Activated CD4-positive, alpha-beta T cell treated with anti-CD3 and anti-CD28 coated beads, Interleukin-2, amount 10 ng/mL, durations not matched to agents 24 days and 14 days (primary cell): ENCODE results near the gene RNASEL. TPM values are rescaled to one million over a fixed set of nuclear protein-coding genes. Genes with fewer than 3 reads are reported as not detected.

Source experiments
- DNase-seq: peaks from one replicate; pipeline ENCODE4 v3.0.0; 2022
- H3K27ac Mint-ChIP-seq: one replicate; pipeline ENCODE4 v1.8.0; 2022; ENCODE audit warnings: mild to moderate bottlenecking, mixed read lengths
- H3K27me3 Mint-ChIP-seq: one replicate; pipeline ENCODE4 v1.8.0; 2022; ENCODE audit warnings: mixed read lengths
- H3K36me3 Mint-ChIP-seq: one replicate; pipeline ENCODE4 v1.8.0; 2022; ENCODE audit warnings: low read depth, mild to moderate bottlenecking, mixed read lengths
- H3K4me1 Mint-ChIP-seq: one replicate; pipeline ENCODE4 v1.8.0; 2021; ENCODE audit warnings: mixed read lengths
- H3K4me3 Mint-ChIP-seq: one replicate; pipeline ENCODE4 v1.8.0; 2022; ENCODE audit warnings: mild to moderate bottlenecking, moderate library complexity, mixed read lengths
- H3K9me3 Mint-ChIP-seq: one replicate; pipeline ENCODE4 v1.8.0; 2021; ENCODE audit warnings: mixed read lengths
- intact Hi-C: fragments of 100-400 bp; cut with micrococcal nuclease; formaldehyde crosslinking; loops from one replicate; pipeline ENCODE4 v1.15.1; 2023
- total RNA-seq: library from RNA; stranded (reverse); gene quantifications from 2 replicates; pipeline ENCODE4 v1.2.3, GENCODE V29; 2022

RNASEL gene
- total RNA-seq, 1 donor from 2014 or later: 4.8 TPM

- Mint-ChIP-seq H3K9me3 (no peaks in the 10 kb centered on the region), H3K36me3 (no peaks in the 10 kb centered on the region), H3K4me1 (peaks cover 74% of the 10 kb centered on the region), H3K4me3 (no peak overlapping the region), H3K27ac (no peak overlapping the region), H3K27me3 (peaks cover 15% of the 10 kb centered on the region)
- intact Hi-C loops: no loop called here
- DNase-seq: no peak
These were observed 38.6 kb upstream of the RNASEL start for GRCh38 chr1:182627622-182628021.

- Mint-ChIP-seq H3K27ac (no peak overlapping the region), H3K36me3 (no peaks in the 10 kb centered on the region), H3K4me1 (peaks cover 68% of the 10 kb centered on the region), H3K4me3 (no peak overlapping the region), H3K9me3 (no peaks in the 10 kb centered on the region), H3K27me3 (peaks cover 10% of the 10 kb centered on the region)
- no peak for DNase-seq
- intact Hi-C loops: no loop called here
These were observed 37.5 kb upstream of the RNASEL start for GRCh38 chr1:182626527-182626926.

GRCh38 chr1:182625719-182626504, 36.9 kb upstream of the RNASEL start:
- H3K4me1 Mint-ChIP-seq: peaks cover 70% of the 10 kb centered on the region
- no peak for DNase-seq
- intact Hi-C loops: no loop called here
- H3K4me3 Mint-ChIP-seq: no peak overlapping the region
- peaks cover 2% of the 10 kb centered on the region for H3K36me3 Mint-ChIP-seq
- H3K9me3 Mint-ChIP-seq: peaks cover 4% of the 10 kb centered on the region
- H3K27me3 Mint-ChIP-seq: peaks cover 7% of the 10 kb centered on the region
- H3K27ac Mint-ChIP-seq: no peak overlapping the region

- H3K4me3 Mint-ChIP-seq: peak overlapping the region; percentile 38
- H3K27me3 Mint-ChIP-seq: peaks cover 7% of the 10 kb centered on the region
- no peak for DNase-seq
- H3K9me3 Mint-ChIP-seq: peaks cover 9% of the 10 kb centered on the region
- intact Hi-C loops: no loop called here
- peak overlapping the region; percentile 47 for H3K27ac Mint-ChIP-seq
- H3K4me1 Mint-ChIP-seq: peaks cover 66% of the 10 kb centered on the region
- H3K36me3 Mint-ChIP-seq: peaks cover 5% of the 10 kb centered on the region
These were observed 36.0 kb upstream of the RNASEL start for GRCh38 chr1:182625024-182625423.

DNA sequence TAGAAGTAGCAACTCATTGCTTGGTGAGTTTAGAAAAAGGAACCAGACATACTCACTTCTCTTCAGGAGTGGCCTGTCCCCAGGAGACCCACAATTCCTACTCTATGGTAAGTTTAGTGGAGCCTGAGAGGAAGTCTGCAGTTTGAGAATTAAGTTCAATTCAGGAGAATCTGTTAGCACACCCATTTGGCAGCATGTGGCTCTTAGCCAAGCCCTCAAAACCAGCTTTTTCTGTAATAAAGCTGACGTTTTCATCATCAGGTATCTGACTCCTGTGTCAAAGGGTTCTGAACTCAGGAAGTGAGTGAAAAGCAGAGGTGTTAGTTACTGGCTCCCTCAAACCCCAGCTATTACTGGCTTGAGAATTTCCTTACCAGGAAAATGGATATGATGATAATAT, 35.5 kb upstream of the RNASEL start:
- Mint-ChIP-seq H3K9me3 (peaks cover 9% of the 10 kb centered on the region), H3K4me3 (peak overlapping the region; percentile 38), H3K4me1 (peaks cover 61% of the 10 kb centered on the region), H3K27me3 (peaks cover 7% of the 10 kb centered on the region), H3K36me3 (peaks cover 5% of the 10 kb centered on the region), H3K27ac (peak overlapping the region; percentile 47)
- no peak for DNase-seq
- intact Hi-C loops: no loop called here

DNA sequence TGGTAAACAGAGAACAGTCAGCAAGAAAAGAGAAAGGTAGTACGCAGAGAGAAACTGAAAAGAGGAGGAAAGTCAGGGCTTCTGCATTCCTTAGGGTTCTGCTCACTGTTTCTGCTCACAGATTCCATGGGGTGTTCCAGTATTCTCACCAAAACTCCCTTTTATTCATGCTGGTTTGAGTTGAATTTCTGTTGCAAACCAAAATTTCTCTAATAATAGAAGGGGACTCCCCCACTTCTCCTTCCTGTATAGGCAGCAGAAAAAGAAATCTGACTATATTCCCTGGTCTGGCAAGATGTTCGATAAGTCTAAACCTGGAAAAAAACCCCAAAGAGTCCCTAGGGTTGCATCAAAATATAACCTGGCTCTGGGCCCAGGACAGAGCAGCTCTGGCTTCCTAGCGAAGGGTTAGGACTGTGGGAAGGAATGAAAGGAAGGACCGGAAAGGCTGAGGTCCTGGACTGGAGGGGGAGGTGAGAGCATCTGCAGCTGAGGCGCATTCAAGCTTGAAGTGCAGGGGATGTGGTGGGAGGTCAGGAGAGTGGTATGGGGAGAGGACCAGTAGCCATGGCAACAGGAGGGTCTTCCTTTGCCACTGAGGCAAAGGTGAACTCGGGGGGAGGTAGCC, 34.0 kb upstream of the RNASEL start:
- peaks cover 66% of the 10 kb centered on the region for H3K4me1 Mint-ChIP-seq
- peaks cover 13% of the 10 kb centered on the region for H3K9me3 Mint-ChIP-seq
- H3K4me3 Mint-ChIP-seq: no peak overlapping the region
- H3K27ac Mint-ChIP-seq: peak overlapping the region; percentile 14
- intact Hi-C loops: no loop called here
- DNase-seq: no peak
- H3K27me3 Mint-ChIP-seq: peaks cover 14% of the 10 kb centered on the region
- H3K36me3 Mint-ChIP-seq: peaks cover 6% of the 10 kb centered on the region

DNA sequence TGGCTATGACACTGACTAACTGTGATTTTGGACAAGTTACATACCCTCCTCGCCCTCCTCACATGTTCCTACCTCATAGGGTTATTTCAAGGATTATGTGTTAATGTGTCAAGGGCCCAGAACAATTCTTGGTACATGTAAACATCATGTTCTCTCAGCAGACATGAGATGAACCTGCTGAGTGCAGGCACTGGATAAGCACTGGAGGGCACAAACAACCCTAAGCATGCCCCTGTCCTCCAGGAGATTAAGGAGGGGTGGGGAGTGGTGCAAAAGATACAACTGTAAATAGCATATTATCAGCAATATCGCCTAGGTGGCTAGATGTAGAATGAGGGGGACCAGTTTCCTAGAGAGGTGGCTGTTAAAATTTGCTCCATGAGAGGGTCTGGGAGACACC, 32.9 kb upstream of the RNASEL start:
- Mint-ChIP-seq H3K27me3 (peaks cover 14% of the 10 kb centered on the region), H3K27ac (no peak overlapping the region), H3K36me3 (peaks cover 6% of the 10 kb centered on the region), H3K4me3 (no peak overlapping the region), H3K9me3 (peaks cover 13% of the 10 kb centered on the region), H3K4me1 (peaks cover 74% of the 10 kb centered on the region)
- no peak for DNase-seq
- intact Hi-C loops: no loop called here

DNA sequence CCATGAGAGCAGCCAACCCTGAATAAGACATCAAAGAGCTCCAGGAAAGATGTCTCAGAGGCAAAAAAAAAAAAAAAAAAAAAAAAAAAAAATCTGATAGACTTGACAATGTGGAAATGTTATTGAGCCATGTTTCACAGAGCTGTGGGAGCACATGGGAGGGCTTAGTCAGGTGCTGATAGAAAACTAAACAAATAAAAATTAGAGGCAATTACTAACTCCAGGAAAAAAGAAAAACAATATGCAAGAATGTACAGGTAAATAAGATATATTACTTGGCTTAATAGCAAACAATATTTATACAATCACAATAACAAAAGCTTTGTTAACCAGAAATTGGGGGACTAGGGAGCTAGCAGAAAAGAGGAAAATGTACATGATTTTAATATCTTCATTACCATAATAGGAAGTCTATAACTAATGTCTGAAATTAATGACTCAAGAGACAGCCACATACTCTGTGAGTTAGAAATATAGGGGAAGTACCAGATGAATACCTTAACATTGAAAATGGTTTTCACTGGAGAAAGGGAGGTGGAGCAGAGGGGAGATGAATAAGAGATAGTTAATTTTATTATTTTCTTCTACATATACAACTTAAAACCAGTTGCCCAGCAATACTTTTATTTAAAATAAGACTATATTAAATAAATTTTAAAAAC, 32.0 kb upstream of the RNASEL start:
- H3K27me3 Mint-ChIP-seq: peaks cover 15% of the 10 kb centered on the region
- DNase-seq: no peak
- peaks cover 13% of the 10 kb centered on the region for H3K9me3 Mint-ChIP-seq
- intact Hi-C loops: no loop called here
- no peak overlapping the region for H3K27ac Mint-ChIP-seq
- H3K4me3 Mint-ChIP-seq: no peak overlapping the region
- H3K36me3 Mint-ChIP-seq: peaks cover 7% of the 10 kb centered on the region
- peaks cover 75% of the 10 kb centered on the region for H3K4me1 Mint-ChIP-seq

- intact Hi-C loops: loop anchor here (5.0 to 10.0 kb wide), 4 partner anchors 54 to 1523 kb away; no protein-coding TSS in a partner anchor
- Mint-ChIP-seq H3K27ac (peak overlapping the region; percentile 45), H3K27me3 (peaks cover 24% of the 10 kb centered on the region), H3K9me3 (peaks cover 13% of the 10 kb centered on the region), H3K36me3 (peaks cover 8% of the 10 kb centered on the region), H3K4me3 (peak overlapping the region; percentile 70), H3K4me1 (peaks cover 65% of the 10 kb centered on the region)
- DNase-seq: no peak
These were observed 28.8 kb upstream of the RNASEL start for GRCh38 chr1:182617734-182618351.

GRCh38 chr1:182617014-182617429, 28.0 kb upstream of the RNASEL start:
- H3K36me3 Mint-ChIP-seq: peaks cover 8% of the 10 kb centered on the region
- H3K4me3 Mint-ChIP-seq: peak overlapping the region; percentile 70
- H3K27me3 Mint-ChIP-seq: peaks cover 29% of the 10 kb centered on the region
- H3K27ac Mint-ChIP-seq: peak overlapping the region; percentile 94
- peaks cover 67% of the 10 kb centered on the region for H3K4me1 Mint-ChIP-seq
- DNase-seq: no peak
- peaks cover 13% of the 10 kb centered on the region for H3K9me3 Mint-ChIP-seq
- intact Hi-C loops: loop anchor here (5.0 to 10.0 kb wide), 4 partner anchors 55 to 1522 kb away; no protein-coding TSS in a partner anchor

GRCh38 chr1:182616130-182617013, 27.3 kb upstream of the RNASEL start:
- Mint-ChIP-seq H3K4me1 (peaks cover 65% of the 10 kb centered on the region), H3K36me3 (peaks cover 8% of the 10 kb centered on the region), H3K27ac (peak overlapping the region; percentile 94), H3K4me3 (peak overlapping the region; percentile 70), H3K9me3 (peaks cover 13% of the 10 kb centered on the region), H3K27me3 (peaks cover 29% of the 10 kb centered on the region)
- intact Hi-C loops: loop anchor here (1.0 to 10.0 kb wide), 8 partner anchors 13 to 1522 kb away; no protein-coding TSS in a partner anchor
- DNase-seq: peak; percentile 97

DNA sequence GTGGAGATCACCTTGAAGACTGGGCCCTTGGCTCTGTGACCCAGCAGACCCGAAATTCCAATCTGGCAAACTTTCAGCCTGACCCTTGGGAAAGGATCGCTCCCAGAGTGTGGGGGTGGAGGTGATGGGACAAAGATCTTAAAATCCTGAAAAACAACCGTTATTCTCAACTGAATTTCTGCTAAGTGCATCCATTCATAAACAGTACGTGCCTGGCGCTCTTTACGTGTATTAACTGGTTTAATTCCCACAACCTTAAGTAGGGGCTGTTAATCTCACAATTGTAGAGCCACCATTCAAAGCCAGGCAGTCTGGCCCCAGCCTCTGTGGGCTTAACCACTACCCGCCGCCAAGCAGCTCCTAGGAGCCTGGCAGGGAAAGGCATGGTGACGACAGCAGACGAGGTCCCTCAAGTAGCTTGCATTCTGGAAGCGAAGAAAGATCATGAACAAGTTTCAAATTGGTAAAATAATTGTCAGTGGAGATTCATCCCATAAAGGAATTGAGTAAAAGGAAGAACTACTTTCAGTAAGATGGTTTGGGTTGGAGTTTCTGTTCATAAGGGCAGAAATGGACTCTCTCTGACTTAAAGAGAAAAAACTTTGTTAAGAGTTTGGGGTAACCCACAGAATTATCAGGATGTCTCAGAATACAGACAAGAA, 26.5 kb upstream of the RNASEL start:
- Mint-ChIP-seq H3K36me3 (peaks cover 5% of the 10 kb centered on the region), H3K27me3 (peaks cover 31% of the 10 kb centered on the region), H3K9me3 (peaks cover 6% of the 10 kb centered on the region), H3K4me1 (peaks cover 65% of the 10 kb centered on the region), H3K4me3 (peak overlapping the region; percentile 70), H3K27ac (peak overlapping the region; percentile 94)
- intact Hi-C loops: loop anchor here (1.0 to 10.0 kb wide), 10 partner anchors 12 to 1521 kb away; partner anchors contain the start of genes NPL and RNASEL
- peak; percentile 83 for DNase-seq
